ENCODE results near the gene SGPP2.

DNA sequence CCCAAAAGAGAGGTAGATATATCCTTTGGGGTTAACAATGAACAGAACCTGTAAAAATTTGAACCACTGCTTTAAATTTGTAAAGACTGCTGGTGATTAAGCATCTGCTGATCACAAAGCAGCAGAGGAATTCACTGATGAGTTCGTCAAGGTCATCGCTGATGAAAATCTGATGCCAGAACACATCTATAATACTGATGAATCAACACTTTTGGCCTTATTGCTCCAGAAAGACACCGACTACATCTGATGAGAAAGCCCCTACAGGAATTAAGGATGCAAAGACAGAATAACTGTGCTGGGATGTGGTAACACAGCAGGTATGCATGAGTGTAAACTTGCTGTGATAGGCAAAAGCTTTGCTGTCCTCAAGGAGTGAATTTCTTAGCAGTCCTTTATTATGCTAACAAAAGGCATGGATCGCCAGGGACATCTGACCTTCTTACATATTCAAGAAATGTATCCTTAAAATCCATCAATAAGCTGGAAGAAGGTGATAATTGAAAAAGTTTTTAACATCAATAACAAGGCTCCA is 30.5 kb upstream of the SGPP2 start:
- TF ChIP-seq, protein P1, sequence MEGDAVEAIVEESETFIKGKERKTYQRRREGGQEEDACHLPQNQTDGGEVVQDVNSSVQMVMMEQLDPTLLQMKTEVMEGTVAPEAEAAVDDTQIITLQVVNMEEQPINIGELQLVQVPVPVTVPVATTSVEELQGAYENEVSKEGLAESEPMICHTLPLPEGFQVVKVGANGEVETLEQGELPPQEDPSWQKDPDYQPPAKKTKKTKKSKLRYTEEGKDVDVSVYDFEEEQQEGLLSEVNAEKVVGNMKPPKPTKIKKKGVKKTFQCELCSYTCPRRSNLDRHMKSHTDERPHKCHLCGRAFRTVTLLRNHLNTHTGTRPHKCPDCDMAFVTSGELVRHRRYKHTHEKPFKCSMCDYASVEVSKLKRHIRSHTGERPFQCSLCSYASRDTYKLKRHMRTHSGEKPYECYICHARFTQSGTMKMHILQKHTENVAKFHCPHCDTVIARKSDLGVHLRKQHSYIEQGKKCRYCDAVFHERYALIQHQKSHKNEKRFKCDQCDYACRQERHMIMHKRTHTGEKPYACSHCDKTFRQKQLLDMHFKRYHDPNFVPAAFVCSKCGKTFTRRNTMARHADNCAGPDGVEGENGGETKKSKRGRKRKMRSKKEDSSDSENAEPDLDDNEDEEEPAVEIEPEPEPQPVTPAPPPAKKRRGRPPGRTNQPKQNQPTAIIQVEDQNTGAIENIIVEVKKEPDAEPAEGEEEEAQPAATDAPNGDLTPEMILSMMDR (IDR thresholded peaks at IDR 0.05) = no peak
- no peak for TF ChIP-seq ZFX (IDR thresholded peaks at IDR 0.05; ENCODE audit: borderline replicate concordance)

Measured in 22Rv1 (cell line).